ENCODE results near the gene KIFC3. TPM values are rescaled to one million over a fixed set of nuclear protein-coding genes. Genes with fewer than 3 reads are reported as not detected.

KIFC3 gene
- total and polyA plus RNA-seq, 7 donors: 3.1 to 17.8 (median 6.6) TPM

- TF ChIP-seq CTCF (IDR thresholded peaks at IDR 0.05): no peak
- Histone ChIP-seq H3K9me3 (no peaks in the 10 kb centered on the region), H3K36me3 (ENCODE audit: insufficient read depth in 1 of 2, low read depth in 1 of 2) (no peaks in the 10 kb centered on the region), H3K27ac (no peak overlapping the region), H3K4me3 (no peak overlapping the region), H3K4me1 (no peaks in the 10 kb centered on the region), H3K27me3 (ENCODE audit: insufficient read depth in 3 of 3, low read length in 2 of 3) (peaks cover 0 to 4% (median 0%) of the 10 kb centered on the region in 3 donors)
- intact Hi-C loops (cut with DNase I): no loop called here
- no peak for DNase-seq
- 94 to 96% (median 96%) methylated on average over 3 of the region's 3 CpGs for WGBS, 3 donors
- no peak for ATAC-seq
These were observed 90.3 kb downstream of the KIFC3 start for GRCh38 chr16:57711993-57712392.

DNA sequence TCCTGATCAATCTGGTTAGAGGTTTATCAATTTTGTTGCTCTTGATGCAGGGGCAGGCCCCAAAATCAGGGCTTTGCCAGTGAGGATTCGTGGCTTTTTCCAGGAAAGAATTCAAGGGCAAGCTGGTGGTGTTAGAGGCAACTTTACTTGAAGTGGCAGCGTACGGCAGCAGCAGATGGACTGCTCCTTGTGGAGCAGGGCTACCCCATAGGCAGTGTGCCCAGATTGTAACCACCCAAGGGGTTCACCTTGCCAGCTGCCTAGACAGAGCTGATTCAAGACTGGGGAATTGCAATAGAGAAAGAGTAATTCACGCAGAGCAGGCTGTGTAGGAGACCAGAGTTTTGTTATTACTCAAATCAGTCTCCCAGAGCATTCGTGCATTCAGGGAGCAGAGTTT is 90.9 kb downstream of the KIFC3 start:
- Histone ChIP-seq H3K27ac (no peak overlapping the region), H3K4me1 (no peaks in the 10 kb centered on the region), H3K4me3 (no peak overlapping the region), H3K27me3 (ENCODE audit: insufficient read depth in 3 of 3, low read length in 2 of 3) (peaks cover 0 to 4% (median 0%) of the 10 kb centered on the region in 3 donors), H3K9me3 (no peaks in the 10 kb centered on the region), H3K36me3 (ENCODE audit: insufficient read depth in 1 of 2, low read depth in 1 of 2) (no peaks in the 10 kb centered on the region)
- 65 to 73% (median 67%) methylated on average over 5 of the region's 5 CpGs for WGBS, 3 donors
- intact Hi-C loops (cut with DNase I): no loop called here
- ATAC-seq (no peak), DNase-seq (no peak)
- TF ChIP-seq CTCF (IDR thresholded peaks at IDR 0.05): no peak

GRCh38 chr16:57709663-57710062 is 92.6 kb downstream of the KIFC3 start:
- no peak for DNase-seq
- Histone ChIP-seq H3K27me3 (ENCODE audit: insufficient read depth in 3 of 3, low read length in 2 of 3) (peaks cover 0 to 2% (median 0%) of the 10 kb centered on the region in 3 donors), H3K4me1 (no peaks in the 10 kb centered on the region), H3K4me3 (no peak overlapping the region), H3K27ac (no peak overlapping the region), H3K36me3 (ENCODE audit: insufficient read depth in 1 of 2, low read depth in 1 of 2) (no peaks in the 10 kb centered on the region), H3K9me3 (no peaks in the 10 kb centered on the region)
- TF ChIP-seq CTCF (IDR thresholded peaks at IDR 0.05): no peak
- ATAC-seq: no peak
- WGBS, 3 donors: 87 to 92% (median 88%) methylated on average over 3 of the region's 3 CpGs
- intact Hi-C loops (cut with DNase I): no loop called here

Other genes starting within 250 kb of the KIFC3 start
- 10 to 100 TPM; 14.2 to 19.4 (median 15.7) TPM for gene ADGRG1, start 173.9 kb downstream of the KIFC3 start, total RNA-seq
- gene ADGRG1, start 173.9 kb downstream of the KIFC3 start, polyA plus RNA-seq: 10 to 100 TPM in 1 of 3 donors, 1 to 10 TPM in 2; 5.3 to 10.4 (median 7.4) TPM
- gene ADGRG3, start 134.2 kb downstream of the KIFC3 start, total RNA-seq: under 1 TPM; 0.19 to 0.57 (median 0.31) TPM
- under 1 TPM; 0.16 to 0.37 (median 0.31) TPM for gene ADGRG3, start 134.2 kb downstream of the KIFC3 start, polyA plus RNA-seq
- not detected for gene DRC7, start 107.7 kb downstream of the KIFC3 start, total RNA-seq
- not detected for gene DRC7, start 107.7 kb downstream of the KIFC3 start, polyA plus RNA-seq
- gene KATNB1, start 66.7 kb downstream of the KIFC3 start, total RNA-seq: 10 to 100 TPM in 1 of 4 donors, 1 to 10 TPM in 3; 6.3 to 13.3 (median 8.6) TPM
- 10 to 100 TPM in 1 of 3 donors, 1 to 10 TPM in 2; 9.2 to 15.6 (median 9.5) TPM for gene KATNB1, start 66.7 kb downstream of the KIFC3 start, polyA plus RNA-seq
- not detected for gene CNGB1, start 168.6 kb upstream of the KIFC3 start, total RNA-seq
- gene CNGB1, start 168.6 kb upstream of the KIFC3 start, polyA plus RNA-seq: not detected
- 1 to 10 TPM; 5.3 to 8.8 (median 7.9) TPM for gene ZNF319, start 198.2 kb upstream of the KIFC3 start, total RNA-seq
- gene ZNF319, start 198.2 kb upstream of the KIFC3 start, polyA plus RNA-seq: 1 to 10 TPM; 2.0 to 6.6 (median 3.4) TPM
- gene USB1, start 198.9 kb upstream of the KIFC3 start, total RNA-seq: 10 to 100 TPM; 10.1 to 26.0 (median 17.8) TPM
- 10 to 100 TPM; 17.0 to 30.7 (median 28.3) TPM for gene USB1, start 198.9 kb upstream of the KIFC3 start, polyA plus RNA-seq
- gene MMP15, start 223.3 kb upstream of the KIFC3 start, total RNA-seq: 1 to 10 TPM; 2.5 to 6.5 (median 4.4) TPM
- gene MMP15, start 223.3 kb upstream of the KIFC3 start, polyA plus RNA-seq: 1 to 10 TPM; 4.2 to 6.4 (median 5.9) TPM